COLO668 (cell line): Measurements from ENCODE around the gene GATA5.

Experiments
- DNase-seq: peaks from one replicate; lab custom pipeline; 2025; ENCODE audit not compliant: unreplicated experiment; lab: John Stamatoyannopoulos, UW

Gene GATA5

GRCh38 chr20:62475772-62476055, at the start of gene GATA5:
TSS of gene GATA5 (minus strand) at chr20:62475995. CDS start at chr20:62475521, 474 bp downstream.
- DNase-seq = no peak

GRCh38 chr20:62525014-62525413, 49.2 kb upstream of the GATA5 start:
- no peak for DNase-seq

- no peak for DNase-seq
Observed at GRCh38 chr20:62524505-62524911, 48.7 kb upstream of the GATA5 start.

GRCh38 chr20:62523473-62524203, 47.8 kb upstream of the GATA5 start:
- no peak for DNase-seq

GRCh38 chr20:62522748-62523396, 47.1 kb upstream of the GATA5 start:
- DNase-seq = no peak

- no peak for DNase-seq
Observed at GRCh38 chr20:62519826-62520225, 44.0 kb upstream of the GATA5 start.

GRCh38 chr20:62518911-62519310, 43.1 kb upstream of the GATA5 start:
- no peak for DNase-seq

GRCh38 chr20:62517901-62518610, 42.3 kb upstream of the GATA5 start:
- no peak for DNase-seq

GRCh38 chr20:62517168-62517567, 41.4 kb upstream of the GATA5 start:
- DNase-seq = no peak

GRCh38 chr20:62516338-62516737, 40.5 kb upstream of the GATA5 start:
- peak; percentile 48 for DNase-seq

GRCh38 chr20:62515826-62516225, 40.0 kb upstream of the GATA5 start:
- DNase-seq = no peak

- no peak for DNase-seq
Observed at GRCh38 chr20:62515280-62515679, 39.5 kb upstream of the GATA5 start.

- DNase-seq = no peak
Observed at GRCh38 chr20:62513991-62514390, 38.2 kb upstream of the GATA5 start.

GRCh38 chr20:62511915-62512610, 36.3 kb upstream of the GATA5 start:
- peak; percentile 12 for DNase-seq

- DNase-seq = no peak
Observed at GRCh38 chr20:62511300-62511914, 35.6 kb upstream of the GATA5 start.

- peak; percentile 46 for DNase-seq
Observed at GRCh38 chr20:62508641-62509051, 32.9 kb upstream of the GATA5 start.

- DNase-seq = no peak
Observed at GRCh38 chr20:62507991-62508640, 32.3 kb upstream of the GATA5 start.

GRCh38 chr20:62507323-62507722, 31.5 kb upstream of the GATA5 start:
- DNase-seq = no peak

- no peak for DNase-seq
Observed at GRCh38 chr20:62506791-62507190, 31.0 kb upstream of the GATA5 start.

GRCh38 chr20:62506087-62506486, 30.3 kb upstream of the GATA5 start:
- peak; percentile 9 for DNase-seq
